Activated CD4-positive, alpha-beta T cell treated with anti-CD3 and anti-CD28 coated beads, Interleukin-2, amount 50 U/mL, for 4 hours (primary cell): ENCODE results near the gene WDR6.

ENCODE experiments used
- DNase-seq, 2 experiments: peaks; one replicate each; pipeline ENCODE4 v3.0.0-alpha.2; 2020

Gene WDR6

GRCh38 chr3:49016414-49017228 lies 9.4 kb downstream of the WDR6 start:
- DNase-seq = no peak

GRCh38 chr3:49017229-49017970 lies 10.2 kb downstream of the WDR6 start:
- no peak for DNase-seq

GRCh38 chr3:49017971-49018706 lies 10.9 kb downstream of the WDR6 start, which contains the start of gene DALRD3:
DALRD3 (minus strand) TSS chr3:49018580; CDS start chr3:49018564, 16 bp downstream.
- DNase-seq = peak; percentile 34 to 40

- DNase-seq = no peak
Measured at GRCh38 chr3:49018707-49019006, 11.5 kb downstream of the WDR6 start.

- DNase-seq = no peak
Measured at GRCh38 chr3:49019941-49020329, 12.7 kb downstream of the WDR6 start.

DNA sequence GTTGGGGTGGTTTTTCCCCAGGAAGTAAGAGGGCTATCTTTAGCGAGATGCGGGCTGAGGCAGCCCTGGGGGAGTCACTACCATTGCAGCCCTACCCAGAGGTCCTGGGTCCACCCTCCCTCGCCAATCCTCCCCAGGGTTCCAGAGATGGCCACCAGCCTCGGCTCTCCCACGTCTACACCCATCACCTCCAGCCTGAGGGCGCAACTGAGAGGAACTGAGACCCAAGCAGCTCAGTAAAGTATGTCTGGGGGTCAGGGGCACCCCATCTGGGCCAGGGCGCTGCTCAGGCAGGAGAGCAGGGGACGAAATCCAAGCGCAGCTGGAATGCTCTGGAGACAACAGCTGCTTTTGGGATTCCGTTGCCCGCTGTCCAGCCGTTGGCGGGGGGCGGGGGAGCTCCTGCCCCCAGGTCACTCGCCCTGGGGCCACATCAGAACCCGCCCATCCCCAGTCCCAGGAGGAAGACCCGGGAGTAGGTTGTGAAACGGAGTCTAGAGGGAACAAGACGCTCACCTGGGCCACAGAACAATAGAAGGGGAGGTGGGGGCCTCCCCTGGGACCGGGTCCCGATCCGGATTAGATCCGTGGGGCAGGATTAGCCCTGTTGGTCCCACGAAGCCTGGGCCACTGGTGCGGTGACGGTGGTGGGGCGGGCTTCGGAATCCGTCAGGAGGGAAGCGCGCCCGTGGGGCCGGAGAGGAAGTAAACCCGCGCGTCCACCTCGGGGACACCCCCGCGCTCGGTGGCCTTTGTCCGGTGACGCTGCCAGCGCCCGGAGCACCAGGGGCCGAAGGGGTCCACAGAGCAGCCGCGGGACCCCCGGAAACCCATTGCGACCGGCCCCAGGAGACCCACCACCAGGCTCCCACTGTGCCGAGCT lies 13.4 kb downstream of the WDR6 start:
- no peak for DNase-seq

GRCh38 chr3:49021213-49021812 lies 14.1 kb downstream of the WDR6 start:
- DNase-seq = peak; percentile 98 to 99

DNA sequence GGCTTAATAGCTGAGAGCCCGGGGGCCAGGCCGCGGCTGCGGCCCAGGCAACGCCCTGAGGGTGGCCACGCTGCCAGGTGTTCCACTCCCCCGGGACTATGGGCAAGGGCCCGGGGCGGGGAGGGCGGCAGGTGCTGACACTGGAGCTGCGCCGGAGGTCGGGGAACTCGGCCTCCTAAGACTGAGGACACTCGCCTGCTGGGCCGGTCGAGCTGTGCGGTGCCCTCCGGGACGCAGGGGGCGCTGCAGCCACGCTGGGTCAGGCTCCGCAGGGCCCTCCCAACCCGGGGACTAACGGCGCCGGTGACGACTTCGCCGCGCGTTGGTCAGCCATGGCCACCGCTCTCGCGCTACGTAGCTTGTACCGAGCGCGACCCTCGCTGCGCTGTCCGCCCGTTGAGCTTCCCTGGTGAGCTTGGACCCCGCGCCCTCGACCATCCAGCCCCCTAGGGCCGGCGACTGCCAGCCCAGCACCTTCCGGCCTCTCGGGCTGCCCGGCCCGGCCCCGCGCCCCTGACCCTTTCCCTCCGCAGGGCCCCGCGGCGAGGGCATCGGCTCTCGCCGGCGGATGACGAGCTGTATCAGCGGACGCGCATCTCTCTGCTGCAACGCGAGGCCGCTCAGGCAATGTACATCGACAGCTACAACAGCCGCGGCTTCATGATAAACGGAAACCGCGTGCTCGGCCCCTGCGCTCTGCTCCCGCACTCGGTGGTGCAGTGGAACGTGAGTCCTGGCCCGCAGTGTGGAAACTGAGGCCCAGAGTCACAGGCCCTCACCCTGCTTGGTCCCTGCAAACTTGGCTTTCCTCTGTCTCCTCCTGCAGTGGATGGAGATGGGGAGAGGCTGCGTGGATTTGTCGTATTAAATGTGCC lies 14.9 kb downstream of the WDR6 start, which contains the start of gene NDUFAF3:
Gene NDUFAF3, plus strand, starts transcription at position 309 of the 875 bp plus-strand sequence. Its CDS starts 24 bp downstream, at position 333.
- DNase-seq = peak; percentile 88 to 90

GRCh38 chr3:49022688-49023171 lies 15.5 kb downstream of the WDR6 start:
- DNase-seq = no peak

DNA sequence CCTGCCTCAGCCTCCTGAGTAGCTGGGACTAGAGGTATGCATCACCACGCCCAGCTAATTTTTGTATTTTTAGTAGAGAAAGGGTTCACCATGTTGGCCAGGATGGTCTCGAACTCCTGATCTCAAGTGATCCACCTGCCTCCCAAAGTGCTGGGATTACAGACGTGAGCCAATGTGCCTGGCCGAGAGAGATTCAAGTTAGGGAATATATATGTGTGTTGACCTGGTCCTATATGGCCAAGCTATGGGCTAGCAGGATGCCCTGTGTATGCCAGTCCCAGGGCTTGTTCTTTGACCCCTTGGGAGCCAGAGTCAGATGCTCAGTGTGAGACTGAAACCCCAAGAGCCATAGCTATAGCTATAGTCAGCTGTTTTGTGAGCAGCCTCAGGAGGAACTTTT lies 16.6 kb downstream of the WDR6 start:
- DNase-seq = no peak

DNA sequence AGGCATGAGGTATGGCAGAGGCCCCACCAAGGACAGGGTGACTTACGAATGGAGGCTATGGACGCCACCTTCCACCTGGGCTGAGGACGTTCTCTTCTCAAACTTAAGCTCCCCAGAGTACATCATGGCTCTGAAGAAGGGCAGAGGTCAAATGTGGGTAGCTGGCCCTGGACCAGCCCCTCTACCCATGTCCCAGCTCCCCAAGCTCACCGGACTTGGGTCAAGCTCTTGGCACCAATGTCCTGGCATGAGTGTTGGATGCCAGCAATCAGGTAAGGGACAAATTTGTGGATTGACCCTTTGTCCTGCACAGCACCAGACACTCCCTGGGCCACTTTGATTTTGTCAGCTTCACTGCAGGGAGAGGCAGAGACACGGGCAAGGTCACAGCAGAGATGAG lies 17.3 kb downstream of the WDR6 start:
- DNase-seq = no peak

DNA sequence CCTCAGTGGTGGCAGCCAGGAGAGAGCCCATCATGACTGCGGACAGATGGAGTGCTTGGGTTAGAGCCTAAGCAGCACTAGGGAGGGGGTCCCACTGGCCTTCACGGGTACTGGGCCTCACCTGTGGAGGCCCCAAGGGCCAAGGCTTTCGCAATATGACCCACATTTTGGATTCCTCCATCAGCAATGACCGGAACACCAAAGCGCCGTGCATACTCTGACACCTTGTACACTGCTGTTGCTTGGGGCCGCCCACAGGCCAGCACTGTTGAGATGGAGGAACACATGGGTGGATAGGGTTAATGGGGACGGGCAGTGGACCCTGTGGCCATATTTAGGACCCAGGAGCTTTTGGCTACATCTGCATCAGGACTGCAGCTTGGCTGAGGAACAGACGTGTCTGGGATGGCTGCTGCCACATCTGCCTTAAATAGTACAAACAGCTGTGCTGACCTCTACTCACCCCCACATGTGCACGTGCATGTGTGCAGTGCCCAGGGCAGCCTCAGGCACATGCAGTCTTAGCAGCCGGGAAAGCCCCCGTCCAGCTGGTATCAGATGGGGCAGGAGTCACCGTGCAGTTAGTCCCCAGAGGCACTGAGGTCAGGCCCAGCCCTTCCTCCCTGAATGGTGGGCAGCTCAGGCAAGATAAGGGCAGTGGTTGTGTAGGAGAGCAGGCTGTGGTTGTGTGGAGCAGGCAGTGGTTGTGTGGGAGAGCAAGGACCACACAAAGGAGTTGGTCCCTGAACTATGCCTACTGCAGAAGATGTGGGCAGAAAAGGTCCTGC lies 18.0 kb downstream of the WDR6 start:
- DNase-seq = no peak

DNA sequence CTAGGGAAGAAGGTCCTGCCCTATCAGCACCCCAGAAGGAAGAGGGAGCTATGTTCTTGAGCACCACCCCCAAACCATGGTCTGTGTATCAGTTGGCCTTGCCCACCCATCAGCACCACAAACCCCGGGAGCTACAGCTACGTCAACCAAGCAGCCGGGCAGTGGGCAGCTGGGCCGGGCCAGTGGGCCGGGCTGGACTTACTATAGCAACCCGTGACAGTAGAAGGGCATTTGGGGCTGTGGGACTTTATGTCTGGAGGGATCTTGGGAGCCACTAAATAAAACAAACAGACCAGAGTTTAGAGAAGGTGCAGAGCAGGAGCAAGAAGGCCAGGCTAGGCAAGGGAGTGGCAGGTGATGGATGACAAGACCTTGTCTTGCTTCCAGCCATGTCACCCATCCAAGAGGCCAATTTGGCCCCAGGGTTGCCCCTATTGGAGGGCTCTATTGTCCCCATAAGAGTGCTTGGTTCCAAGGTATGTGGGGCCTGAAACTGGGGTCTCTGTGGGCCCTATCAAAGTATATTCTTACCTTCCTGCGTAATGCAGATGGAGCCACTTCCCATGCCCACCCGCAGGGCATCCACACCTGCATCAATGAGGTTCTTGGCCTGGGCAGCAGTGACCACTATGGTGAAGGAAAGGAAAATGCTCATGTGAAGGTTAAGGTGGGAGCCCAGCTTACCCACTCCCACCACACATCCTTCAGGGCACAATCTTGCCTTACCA lies 18.8 kb downstream of the WDR6 start:
- no peak for DNase-seq

DNA sequence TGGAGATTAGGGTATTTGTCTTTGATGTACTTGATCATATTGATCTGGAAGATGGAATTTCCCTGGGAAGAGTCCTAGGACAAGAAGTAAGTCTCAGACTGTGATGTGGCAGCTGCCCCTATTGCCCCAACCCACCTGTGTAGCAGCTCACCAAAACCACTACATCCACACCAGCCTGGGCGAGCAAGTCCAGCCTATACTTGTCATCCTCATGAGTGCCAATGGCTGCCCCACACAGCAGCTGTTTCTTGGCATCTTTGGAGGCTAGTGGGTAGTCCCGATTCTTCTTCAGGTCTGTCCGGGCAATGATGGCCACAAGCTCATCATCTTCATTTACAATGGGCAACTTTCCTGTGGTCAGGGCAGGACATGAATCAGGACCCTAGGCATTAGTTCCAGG lies 19.3 kb downstream of the WDR6 start:
- DNase-seq = no peak

GRCh38 chr3:49027634-49028033 lies 20.4 kb downstream of the WDR6 start:
- DNase-seq = no peak

DNA sequence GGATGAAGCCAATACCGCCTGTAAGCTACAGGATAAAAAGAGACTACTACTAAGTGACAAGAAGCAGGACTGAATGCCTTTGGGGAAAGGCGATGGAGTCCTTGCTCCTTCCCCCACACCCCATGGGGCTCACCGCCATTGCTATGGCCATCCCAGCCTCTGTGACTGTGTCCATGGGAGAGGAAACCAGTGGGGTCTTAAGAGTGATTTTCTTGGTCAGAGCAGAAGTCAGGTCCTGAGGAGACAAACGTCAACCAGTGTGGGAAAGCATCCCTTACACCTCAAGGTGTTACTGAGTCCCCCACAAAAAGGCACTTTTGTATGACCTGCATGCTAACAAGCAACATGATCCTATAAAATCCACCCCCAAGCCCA lies 21.1 kb downstream of the WDR6 start:
- DNase-seq = no peak

GRCh38 chr3:49028673-49029562 lies 21.7 kb downstream of the WDR6 start, which contains the start of gene IMPDH2:
IMPDH2 (minus strand) TSS chr3:49029398; CDS start chr3:49029350, 48 bp downstream.
- DNase-seq = peak; percentile 89 to 91

- no peak for DNase-seq
Measured at GRCh38 chr3:49029563-49029884, 22.3 kb downstream of the WDR6 start.
